BJ (cell line): ENCODE results near the gene QSOX2. TPM values are rescaled to one million over a fixed set of nuclear protein-coding genes. Genes with fewer than 3 reads are reported as not detected.

ENCODE experiments used
- CTCF ChIA-PET: fragments of 350-600 bp; formaldehyde crosslinking; extraction: SDS; loops from one replicate; lab custom pipeline; 2021; ENCODE audit warnings: antibody characterized with exemption, inconsistent platforms; lab: Yijun Ruan, JAX
- POLR2A ChIA-PET: fragments of 300-600 bp; sonication (Branson Sonifier 250); formaldehyde crosslinking; extraction: SDS; loops from one replicate; lab custom pipeline; 2021; ENCODE audit warnings: antibody characterized with exemption; lab: Charles Lee
- DNase-seq: peaks from one replicate; pipeline ENCODE4 v3.0.0-alpha.2; 2011; ENCODE audit warnings: low read depth
- H3K27me3 ChIP-seq: 2 replicates; pipeline ENCODE4 v1.6.0; 2011; ENCODE audit warnings: low read length; ENCODE audit not compliant: control insufficient read depth, insufficient read depth
- H3K36me3 ChIP-seq: 2 replicates; pipeline ENCODE4 v1.5.1; 2011; ENCODE audit warnings: low read length; ENCODE audit not compliant: control insufficient read depth, insufficient read depth
- H3K4me3 ChIP-seq: 2 replicates; pipeline ENCODE4 v1.5.1; 2011; ENCODE audit warnings: low read depth, mild to moderate bottlenecking, control low read depth, low read length
- CTCF ChIP-seq: IDR thresholded peaks from 2 replicates; pipeline ENCODE4 v1.5.1; 2011; ENCODE audit warnings: low read depth, mild to moderate bottlenecking, control low read depth, inconsistent platforms, low read length, moderate library complexity; ENCODE audit not compliant: insufficient read depth
- polyA plus RNA-seq: library from polyadenylated mRNA; depleted of rRNA; stranded (reverse); fragments of >200 nt; gene quantifications from 2 replicates; pipeline ENCODE4 v1.2.3, GENCODE V29; 2011

Gene QSOX2
- polyA plus RNA-seq, 1 experiment: 7.0 TPM

DNA sequence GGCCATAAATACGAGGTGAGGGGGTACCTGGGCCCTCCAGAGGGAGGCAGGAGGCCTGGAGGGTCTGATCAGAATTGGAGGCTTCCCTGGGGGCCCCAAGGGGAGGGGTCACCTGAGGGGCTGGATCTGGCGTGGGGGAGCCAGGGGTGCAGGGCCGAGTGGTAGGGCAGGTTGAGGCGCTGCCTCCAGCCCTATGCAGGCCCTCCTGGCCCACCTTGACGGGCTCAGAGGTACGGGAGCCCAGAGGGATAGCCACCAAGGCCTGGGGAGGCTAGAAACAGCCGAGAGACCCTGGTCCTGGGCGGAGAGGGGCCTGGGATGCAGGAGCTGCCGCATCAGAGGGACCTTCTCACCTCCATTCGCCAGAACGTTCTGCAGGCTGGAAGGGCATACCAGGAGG, 65.0 kb downstream of the QSOX2 start:
- no peaks in the 10 kb centered on the region for H3K36me3 ChIP-seq
- no peak overlapping the region for H3K4me3 ChIP-seq
- H3K27me3 ChIP-seq: peaks cover 13% of the 10 kb centered on the region
- CTCF ChIA-PET: interaction anchor here (1.1 kb wide), 1 partner anchor 9 kb away, joined by 3 read pairs; no protein-coding TSS in a partner anchor
- POLR2A ChIA-PET: no interaction called here
- DNase-seq: no peak
- TF ChIP-seq CTCF: no peak

DNA sequence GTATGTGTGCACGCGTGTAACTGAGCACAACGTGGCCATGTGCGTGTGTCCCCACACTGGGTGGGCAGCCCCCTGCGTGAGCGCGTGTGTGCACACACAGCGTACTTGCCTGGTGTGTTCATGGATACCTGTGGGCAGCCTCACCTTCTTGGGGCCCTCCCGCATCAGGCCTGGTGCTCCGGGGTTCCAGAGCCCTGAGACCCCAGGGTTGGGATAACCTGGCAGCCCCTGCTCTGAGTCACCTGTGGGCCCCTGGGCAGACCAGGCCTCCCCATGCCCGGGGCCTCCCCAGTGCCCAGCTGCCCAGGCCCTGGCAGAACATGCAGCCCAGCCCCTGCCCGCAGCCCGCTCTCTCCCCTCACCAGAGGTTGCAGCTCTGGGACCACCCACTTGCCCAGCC, 65.9 kb downstream of the QSOX2 start:
- ChIA-PET CTCF (no interaction called here), POLR2A (no interaction called here)
- no peaks in the 10 kb centered on the region for H3K36me3 ChIP-seq
- TF ChIP-seq CTCF: no peak
- H3K27me3 ChIP-seq: peaks cover 11% of the 10 kb centered on the region
- no peak overlapping the region for H3K4me3 ChIP-seq
- DNase-seq: no peak

GRCh38 chr9:136179101-136179616, 66.5 kb downstream of the QSOX2 start:
- no peak for TF ChIP-seq CTCF
- no peak for DNase-seq
- peaks cover 11% of the 10 kb centered on the region for H3K27me3 ChIP-seq
- POLR2A ChIA-PET: interaction anchor here (0.6 kb wide), 1 partner anchor 313 kb away, joined by 3 read pairs; no protein-coding TSS in a partner anchor
- no peak overlapping the region for H3K4me3 ChIP-seq
- CTCF ChIA-PET: no interaction called here
- H3K36me3 ChIP-seq: no peaks in the 10 kb centered on the region

- ChIA-PET POLR2A (interaction anchor here (0.6 kb wide), 1 partner anchor 313 kb away, joined by 3 read pairs; no protein-coding TSS in a partner anchor), CTCF (no interaction called here)
- Histone ChIP-seq H3K27me3 (peaks cover 11% of the 10 kb centered on the region), H3K36me3 (no peaks in the 10 kb centered on the region), H3K4me3 (no peak overlapping the region)
- TF ChIP-seq CTCF: no peak
- no peak for DNase-seq
These were observed 66.9 kb downstream of the QSOX2 start for GRCh38 chr9:136178773-136179075.

GRCh38 chr9:136178061-136178772, 67.4 kb downstream of the QSOX2 start:
- CTCF ChIA-PET: no interaction called here
- H3K36me3 ChIP-seq: no peaks in the 10 kb centered on the region
- no peak for DNase-seq
- H3K4me3 ChIP-seq: no peak overlapping the region
- peaks cover 8% of the 10 kb centered on the region for H3K27me3 ChIP-seq
- no peak for TF ChIP-seq CTCF
- POLR2A ChIA-PET: interaction anchor here (0.6 kb wide), 1 partner anchor 313 kb away, joined by 3 read pairs; no protein-coding TSS in a partner anchor
